HepG2 (cell line): ENCODE measurements around the gene S100A6. TPM values are rescaled to one million over a fixed set of nuclear protein-coding genes. Genes with fewer than 3 reads are reported as not detected.

Experiments
- ATAC-seq: fragments of 200-7000 bp; cut with Tn5 transposase; 3 replicates; pipeline ENCODE4 v1.9.1; 2020; ENCODE audit warnings: mild to moderate bottlenecking, moderate library complexity
- BruUV-seq: library from RNA; stranded (reverse); fragments of 400-500 nt; replicated peaks from 2 replicates; lab custom pipeline; 2021; lab: Mats Ljungman, UMichigan
- CTCF ChIA-PET: fragments of 300-600 bp; formaldehyde crosslinking; extraction: SDS; loops from one replicate; lab custom pipeline; 2021; ENCODE audit warnings: low total read pairs, inconsistent platforms, low intra/inter-chr PET ratio; lab: Yijun Ruan, JAX
- POLR2A ChIA-PET: fragments of 350-600 bp; sonication (Branson Sonifier 250); formaldehyde crosslinking; loops from one replicate; lab custom pipeline; 2020; ENCODE audit warnings: antibody characterized with exemption, inconsistent platforms; lab: Yijun Ruan, JAX
- DNase-seq: peaks from one replicate; pipeline ENCODE4 v3.0.0-alpha.2; 2015; ENCODE audit warnings: low spot score
- FAIRE-seq: peaks from 3 replicates; lab custom pipeline; 2011; peaks lifted over from hg19 to GRCh38; lab: Jason Lieb, UNC
- H2AFZ ChIP-seq: one replicate; pipeline ENCODE4 v1.6.1; 2011; ENCODE audit warnings: low read length, inconsistent platforms
- H3K27ac ChIP-seq: fragments of 300-600 bp; 3 replicates; pipeline ENCODE4 v1.8.0; 2011; ENCODE audit warnings: mixed run types, mild to moderate bottlenecking, mixed read lengths, low read length, inconsistent platforms; ENCODE audit not compliant: insufficient read depth; ENCODE audit errors: extremely low read length
- H3K27me3 ChIP-seq, 2 experiments: fragments of 200-600 bp in 1 of 2; 2 replicates in 1 of 2; 3 replicates in 1 of 2; pipeline versions ENCODE4 v1.6.0 to v1.8.0; 2011; ENCODE audit warnings: low read length in 2 of 2, mild to moderate bottlenecking in 2 of 2, moderate library complexity in 2 of 2, inconsistent platforms in 1 of 2; ENCODE audit not compliant: insufficient read depth in 2 of 2, control insufficient read depth in 1 of 2
- H3K36me3 ChIP-seq, 2 experiments: fragments of 200-600 bp in 1 of 2; replicated peaks in 1 of 2; 2 replicates in 1 of 2; 3 replicates in 1 of 2; pipeline versions ENCODE4 v1.5.1 to v1.8.0; 2011; ENCODE audit warnings: low read length in 2 of 2, inconsistent platforms in 1 of 2; ENCODE audit not compliant: insufficient read depth in 2 of 2, control insufficient read depth in 1 of 2
- H3K4me1 ChIP-seq: 2 replicates; pipeline ENCODE4 v1.5.1; 2012; ENCODE audit warnings: low read length, inconsistent platforms; ENCODE audit not compliant: insufficient read depth
- H3K4me2 ChIP-seq: 2 replicates; pipeline ENCODE4 v1.6.0; 2011; ENCODE audit warnings: low read depth, low read length, inconsistent platforms
- H3K4me3 ChIP-seq, 3 experiments: fragments of 200-600 bp in 1 of 3; sonication (generic), shearing (Covaris generic) in 1 of 3; replicated peaks in 1 of 3; 2 replicates each; pipeline ENCODE4 v1.5.1; 2011 to 2016; ENCODE audit warnings: low read length in 3 of 3, inconsistent platforms in 2 of 3, low read depth in 2 of 3, mild to moderate bottlenecking in 2 of 3, control low read depth in 1 of 3, mixed read lengths in 1 of 3; ENCODE audit not compliant: insufficient read depth in 1 of 3
- H3K79me2 ChIP-seq: one replicate; pipeline ENCODE4 v1.6.1; 2011; ENCODE audit warnings: low read length, inconsistent platforms; ENCODE audit not compliant: insufficient read depth
- H3K9ac ChIP-seq: 2 replicates; pipeline ENCODE4 v1.6.0; 2011; ENCODE audit warnings: mild to moderate bottlenecking, low read depth, low read length, inconsistent platforms; ENCODE audit not compliant: insufficient read depth
- H3K9me3 ChIP-seq: 2 replicates; pipeline ENCODE4 v1.5.1; 2012; ENCODE audit warnings: mild to moderate bottlenecking, low read length
- H4K20me1 ChIP-seq: 2 replicates; pipeline ENCODE4 v1.6.0; 2011; ENCODE audit warnings: inconsistent platforms, mild to moderate bottlenecking, low read length, moderate library complexity; ENCODE audit not compliant: insufficient read depth
- ATF6 ChIP-seq: sonication (generic); formaldehyde crosslinking; conservative IDR thresholded peaks from 2 replicates; pipeline ENCODE4 v1.4.0; 2020; ENCODE audit warnings: missing genetic modification reagents
- DR1 ChIP-seq: sonication (generic); formaldehyde crosslinking; IDR thresholded peaks from 2 replicates; pipeline ENCODE4 v1.8.0; 2021; ENCODE audit warnings: mild to moderate bottlenecking, missing genetic modification reagents, inconsistent platforms
- FOSL2 ChIP-seq: sonication (generic); formaldehyde crosslinking; IDR thresholded peaks from 2 replicates; pipeline ENCODE4 v1.4.0; 2020; ENCODE audit warnings: missing genetic modification reagents
- NFE2 ChIP-seq: sonication (generic); formaldehyde crosslinking; IDR thresholded peaks from 2 replicates; pipeline ENCODE4 v1.4.0; 2020; ENCODE audit warnings: missing genetic modification reagents
- NR2F6 ChIP-seq, 2 experiments: IDR thresholded peaks; 2 replicates each; pipeline ENCODE4 v1.6.1; 2016; ENCODE audit warnings: antibody characterized with exemption in 1 of 2, mild to moderate bottlenecking in 1 of 2
- PHF21A ChIP-seq: sonication (generic); formaldehyde crosslinking; IDR thresholded peaks from 2 replicates; pipeline ENCODE4 v1.5.0; 2020; ENCODE audit warnings: mild to moderate bottlenecking, missing genetic modification reagents
- REXO4 ChIP-seq: sonication (generic); formaldehyde crosslinking; IDR thresholded peaks from 2 replicates; pipeline ENCODE4 v1.8.0; 2022; ENCODE audit warnings: missing genetic modification reagents, mild to moderate bottlenecking, borderline replicate concordance
- ZNF138 ChIP-seq: sonication (generic); formaldehyde crosslinking; IDR thresholded peaks from 2 replicates; pipeline ENCODE4 v1.5.0; 2020; ENCODE audit warnings: mild to moderate bottlenecking, low read depth, missing genetic modification reagents
- ZNF143 ChIP-seq: sonication (generic); formaldehyde crosslinking; IDR thresholded peaks from 2 replicates; pipeline ENCODE4 v1.4.0; 2020; ENCODE audit warnings: missing genetic modification reagents
- ZNF234 ChIP-seq: sonication (generic); formaldehyde crosslinking; conservative IDR thresholded peaks from 2 replicates; pipeline ENCODE4 v1.5.1; 2020; ENCODE audit warnings: mild to moderate bottlenecking, missing genetic modification reagents
- ZNF546 ChIP-seq: sonication (generic); formaldehyde crosslinking; conservative IDR thresholded peaks from 2 replicates; pipeline ENCODE4 v1.8.1; 2023; ENCODE audit warnings: mild to moderate bottlenecking, missing genetic modification reagents
- ZNF550 ChIP-seq: sonication (generic); formaldehyde crosslinking; IDR thresholded peaks from 2 replicates; pipeline ENCODE4 v1.4.0; 2020; ENCODE audit warnings: mild to moderate bottlenecking, missing genetic modification reagents, borderline replicate concordance
- ZNF770 ChIP-seq: sonication (generic); formaldehyde crosslinking; IDR thresholded peaks from 2 replicates; pipeline ENCODE4 v1.5.0; 2020; ENCODE audit warnings: mild to moderate bottlenecking, missing genetic modification reagents
- ZNF816 ChIP-seq: sonication (generic); formaldehyde crosslinking; IDR thresholded peaks from 2 replicates; pipeline ENCODE4 v1.8.0; 2022; ENCODE audit warnings: missing genetic modification reagents, mild to moderate bottlenecking, borderline replicate concordance
- WGBS: methylation state at CpG from one replicate; pipeline ENCODE4 v1.1.6; 2017; ENCODE audit warnings: low lambda C conversion rate; 5-methylcytosine and 5-hydroxymethylcytosine counted together
- in situ Hi-C: cut with HindIII; loops from 2 replicates; pipeline ENCODE4 v1.10.0; 2017; ENCODE audit warnings: low pct_unique_long_range_greater_than_20kb; ENCODE audit not compliant: extremely low pct_ligation_motif_present
- intact Hi-C: fragments of 100-400 bp; cut with micrococcal nuclease; formaldehyde crosslinking; loops from one replicate; pipeline ENCODE4 v1.10.0; 2022; ENCODE audit not compliant: unreplicated experiment
- polyA plus RNA-seq, 8 experiments: library from polyadenylated mRNA; depleted of rRNA in 3 of 8; stranded (reverse) in 7 of 8; unstranded in 1 of 8; fragments of >200 nt; fragmentation: Illumina TruSeq in 4 of 8; extraction: Trizol in 4 of 8; gene quantifications; 2 replicates each; pipeline versions ENCODE4 v1.2.1 to v1.2.3, GENCODE V29; 2011 to 2016; ENCODE audit warnings: low read depth in 4 of 8, missing spikeins in 1 of 8, mixed read lengths in 1 of 8; ENCODE audit not compliant: insufficient read depth in 1 of 8
- total RNA-seq, 5 experiments: library from RNA; depleted of rRNA; stranded (reverse); fragments of >200 nt; fragmentation: Illumina TruSeq; extraction: Trizol; gene quantifications; 2 replicates each; pipeline ENCODE4 v1.2.3, GENCODE V29; 2016; ENCODE audit warnings: low read depth in 1 of 5

Gene S100A6
- total and polyA plus RNA-seq, 2 of the 13 experiments (the other 11 are each of a cell fraction or from before 2014, with no cell fraction given): 72.9 to 85.0 TPM

- no peak for TF ChIP-seq ZNF550
These were observed 20.6 kb upstream of the S100A6 start (continued) for GRCh38 chr1:153556348-153556747.

- Histone ChIP-seq H3K4me3 (no peak overlapping the region), H3K27ac (no peak overlapping the region), H3K9ac (no peak overlapping the region), H3K9me3 (no peaks in the 10 kb centered on the region), H4K20me1 (no peaks in the 10 kb centered on the region), H3K4me1 (peaks cover 42% of the 10 kb centered on the region), H2AFZ (no peak overlapping the region), H3K36me3 (no peaks in the 10 kb centered on the region), H3K4me2 (no peak overlapping the region), H3K79me2 (no peaks in the 10 kb centered on the region), H3K27me3 (peaks cover 1 to 24% of the 10 kb centered on the region in 2 experiments; a peak in 3 of 5 replicates)
- DNase-seq: no peak
- in situ Hi-C loops: no loop called here
- ATAC-seq: no peak
- POLR2A ChIA-PET: interaction anchor here (1.3 kb wide), 1 partner anchor 12 kb away, joined by 3 read pairs; no protein-coding TSS in a partner anchor
- FAIRE-seq: no peak
- BruUV-seq: no TSS peak
- intact Hi-C loops: no loop called here
- 88% methylated on average over 2 of the region's 2 CpGs for WGBS
- CTCF ChIA-PET: no interaction called here
- TF ChIP-seq REXO4 (CRISPR knock-in tag) (no peak), NFE2 (CRISPR knock-in tag) (no peak), ZNF234 (no peak), DR1 (no peak), ZNF143 (CRISPR knock-in tag) (no peak), ATF6 (CRISPR knock-in tag) (no peak), NR2F6 (IDR thresholded peaks at IDR 0.05) (no peak), NR2F6 (CRISPR knock-in tag; IDR thresholded peaks at IDR 0.05) (no peak), ZNF816 (CRISPR knock-in tag) (no peak), ZNF770 (CRISPR knock-in tag) (no peak), PHF21A (CRISPR knock-in tag) (no peak), ZNF138 (CRISPR knock-in tag) (no peak), ZNF546 (CRISPR knock-in tag) (no peak), FOSL2 (CRISPR knock-in tag) (no peak)
These were observed 18.2 kb upstream of the S100A6 start for GRCh38 chr1:153553830-153554541.
